HAP-1 (cell line): ENCODE results near the gene TMEM154.
A peak's percentile ranks its signal among the peaks of the same experiment; 100 is the strongest.

Experiments used
- DNase-seq, 2 experiments: peaks; one replicate each; pipeline ENCODE4 v3.0.0-alpha.2; 2016 to 2020; ENCODE audit warnings: low spot score in 2 of 2
- H3K27me3 ChIP-seq: fragments of 250-450 bp; sonication (Bioruptor Pico); 2 replicates; pipeline ENCODE4 v1.5.1; 2020; ENCODE audit warnings: low read depth, mild to moderate bottlenecking, moderate library complexity
- H3K36me3 ChIP-seq: fragments of 250-450 bp; sonication (Bioruptor Pico); replicated peaks from 2 replicates; pipeline ENCODE4 v1.5.1; 2020; ENCODE audit warnings: mild to moderate bottlenecking
- H3K4me1 ChIP-seq: fragments of 250-450 bp; sonication (Bioruptor Pico); 2 replicates; pipeline ENCODE4 v1.5.1; 2020; ENCODE audit warnings: mild to moderate bottlenecking
- H3K4me3 ChIP-seq: fragments of 250-450 bp; sonication (Bioruptor Pico); 2 replicates; pipeline ENCODE4 v1.5.1; 2020; ENCODE audit warnings: mild to moderate bottlenecking, moderate library complexity
- H3K9me3 ChIP-seq: fragments of 250-450 bp; sonication (Bioruptor Pico); 2 replicates; pipeline ENCODE4 v1.5.1; 2020; ENCODE audit warnings: mild to moderate bottlenecking, moderate library complexity
- in situ Hi-C: fragments of 300-500 bp; cut with MboI; formaldehyde crosslinking; loops from 3 replicates; pipeline ENCODE4 v1.14.3; 2020; ENCODE audit warnings: low sequenced_read_pairs, inconsistent platforms, mixed read lengths

The TMEM154 gene

GRCh38 chr4:152679414-152680281 lies at the start of gene TMEM154:
TMEM154 (minus strand) TSS chr4:152679997; CDS start chr4:152679933, 64 bp downstream.
- Histone ChIP-seq H3K4me3 (peak within 1 kb of the TSS; percentile 25), H3K27me3 (no peaks in the 10 kb centered on the region), H3K4me1 (peaks cover 3% of the 10 kb centered on the region; the same call in 1 of the 2 replicates), H3K9me3 (no peaks in the 10 kb centered on the region), H3K36me3 (no peaks in the 10 kb centered on the region)
- in situ Hi-C loops, result no loop called here
- DNase-seq, result peak; percentile 29 to 71

GRCh38 chr4:152729466-152729865 lies 49.7 kb upstream of the TMEM154 start:
- Histone ChIP-seq H3K36me3 (no peaks in the 10 kb centered on the region), H3K27me3 (no peaks in the 10 kb centered on the region), H3K4me3 (no peak overlapping the region), H3K9me3 (no peaks in the 10 kb centered on the region), H3K4me1 (peaks cover 2% of the 10 kb centered on the region; the same call in 1 of the 2 replicates)
- in situ Hi-C loops, result no loop called here
- DNase-seq, result no peak

- Histone ChIP-seq H3K4me3 (no peak overlapping the region), H3K9me3 (no peaks in the 10 kb centered on the region), H3K4me1 (no peaks in the 10 kb centered on the region), H3K36me3 (no peaks in the 10 kb centered on the region), H3K27me3 (no peaks in the 10 kb centered on the region)
- in situ Hi-C loops, result no loop called here
- no peak for DNase-seq
Observed at GRCh38 chr4:152728343-152728742, 48.5 kb upstream of the TMEM154 start.

GRCh38 chr4:152727784-152728183 lies 48.0 kb upstream of the TMEM154 start:
- H3K27me3 ChIP-seq, result no peaks in the 10 kb centered on the region
- in situ Hi-C loops, result no loop called here
- no peak overlapping the region for H3K4me3 ChIP-seq
- no peaks in the 10 kb centered on the region for H3K36me3 ChIP-seq
- H3K9me3 ChIP-seq, result no peaks in the 10 kb centered on the region
- DNase-seq, result no peak
- no peaks in the 10 kb centered on the region for H3K4me1 ChIP-seq

- DNase-seq, result no peak
Observed at GRCh38 chr4:152724494-152724893, 44.7 kb upstream of the TMEM154 start.

GRCh38 chr4:152723236-152723635 lies 43.4 kb upstream of the TMEM154 start:
- in situ Hi-C loops, result no loop called here
- Histone ChIP-seq H3K9me3 (no peaks in the 10 kb centered on the region), H3K36me3 (no peaks in the 10 kb centered on the region), H3K4me3 (no peak overlapping the region), H3K27me3 (no peaks in the 10 kb centered on the region), H3K4me1 (no peaks in the 10 kb centered on the region)
- DNase-seq, result peak in 1 of 2 experiments; percentile 55

More at GRCh38 chr4:152724494-152724893, 44.7 kb upstream of the TMEM154 start:
- Histone ChIP-seq H3K36me3 (no peaks in the 10 kb centered on the region), H3K27me3 (no peaks in the 10 kb centered on the region), H3K9me3 (no peaks in the 10 kb centered on the region), H3K4me1 (no peaks in the 10 kb centered on the region), H3K4me3 (no peak overlapping the region)
- in situ Hi-C loops, result no loop called here

GRCh38 chr4:152719801-152720556 lies 40.2 kb upstream of the TMEM154 start:
- no peaks in the 10 kb centered on the region for H3K4me1 ChIP-seq
- DNase-seq, result no peak
- H3K9me3 ChIP-seq, result no peaks in the 10 kb centered on the region
- no peak overlapping the region for H3K4me3 ChIP-seq
- H3K27me3 ChIP-seq, result no peaks in the 10 kb centered on the region
- in situ Hi-C loops, result no loop called here
- H3K36me3 ChIP-seq, result no peaks in the 10 kb centered on the region

GRCh38 chr4:152719291-152719690 lies 39.5 kb upstream of the TMEM154 start:
- H3K4me3 ChIP-seq, result no peak overlapping the region
- H3K9me3 ChIP-seq, result no peaks in the 10 kb centered on the region
- no peaks in the 10 kb centered on the region for H3K27me3 ChIP-seq
- no peaks in the 10 kb centered on the region for H3K36me3 ChIP-seq
- no peaks in the 10 kb centered on the region for H3K4me1 ChIP-seq
- in situ Hi-C loops, result no loop called here
- DNase-seq, result no peak

GRCh38 chr4:152715076-152715475 lies 35.3 kb upstream of the TMEM154 start:
- Histone ChIP-seq H3K9me3 (no peaks in the 10 kb centered on the region), H3K4me3 (no peak overlapping the region), H3K4me1 (no peaks in the 10 kb centered on the region), H3K27me3 (no peaks in the 10 kb centered on the region), H3K36me3 (no peaks in the 10 kb centered on the region)
- DNase-seq, result no peak
- in situ Hi-C loops, result no loop called here

- H3K4me1 ChIP-seq, result no peaks in the 10 kb centered on the region
- H3K9me3 ChIP-seq, result no peaks in the 10 kb centered on the region
- in situ Hi-C loops, result no loop called here
- DNase-seq, result no peak
- H3K27me3 ChIP-seq, result no peaks in the 10 kb centered on the region
- no peaks in the 10 kb centered on the region for H3K36me3 ChIP-seq
- H3K4me3 ChIP-seq, result no peak overlapping the region
Observed at GRCh38 chr4:152713951-152714705, 34.3 kb upstream of the TMEM154 start.

- in situ Hi-C loops, result no loop called here
- Histone ChIP-seq H3K27me3 (no peaks in the 10 kb centered on the region), H3K36me3 (no peaks in the 10 kb centered on the region), H3K4me1 (no peaks in the 10 kb centered on the region), H3K9me3 (no peaks in the 10 kb centered on the region), H3K4me3 (no peak overlapping the region)
- DNase-seq, result no peak
Observed at GRCh38 chr4:152709675-152710438, 30.1 kb upstream of the TMEM154 start.

- H3K4me1 ChIP-seq, result no peaks in the 10 kb centered on the region
- H3K4me3 ChIP-seq, result no peak overlapping the region
- in situ Hi-C loops, result no loop called here
- H3K9me3 ChIP-seq, result no peaks in the 10 kb centered on the region
- H3K27me3 ChIP-seq, result no peaks in the 10 kb centered on the region
- no peak for DNase-seq
- no peaks in the 10 kb centered on the region for H3K36me3 ChIP-seq
Observed at GRCh38 chr4:152708796-152709195, 29.0 kb upstream of the TMEM154 start.

- Histone ChIP-seq H3K27me3 (no peaks in the 10 kb centered on the region), H3K36me3 (no peaks in the 10 kb centered on the region), H3K4me3 (no peak overlapping the region), H3K9me3 (no peaks in the 10 kb centered on the region), H3K4me1 (no peaks in the 10 kb centered on the region)
- no peak for DNase-seq
- in situ Hi-C loops, result no loop called here
Observed at GRCh38 chr4:152708361-152708760, 28.6 kb upstream of the TMEM154 start.
